ENCODE data around the gene CDKN2B-AS1.
A peak's percentile ranks its signal among the peaks of the same experiment; 100 is the strongest.

Gene CDKN2B-AS1

GRCh38 chr9:22033012-22033630 lies 38.5 kb downstream of the CDKN2B-AS1 start:
- Histone ChIP-seq H3K27ac (ENCODE audit: low read length) (no peak overlapping the region), H3K4me1 (ENCODE audit: control insufficient read depth, insufficient read depth, low read length) (no peaks in the 10 kb centered on the region), H3K9me3 (ENCODE audit: control insufficient read depth, insufficient read depth, low read length) (no peaks in the 10 kb centered on the region), H3K27me3 (ENCODE audit: control insufficient read depth, insufficient read depth, low read length) (no peaks in the 10 kb centered on the region), H3K4me3 (ENCODE audit: low read length) (no peak overlapping the region), H3K36me3 (ENCODE audit: control insufficient read depth, insufficient read depth, low read length) (no peaks in the 10 kb centered on the region)
- WGBS (ENCODE audit: insufficient coverage, insufficient read length), result no CpG with 5 or more reads among the region's 8 CpGs
- DNase-seq (ENCODE audit: low read depth, low spot score), result no peak

DNA sequence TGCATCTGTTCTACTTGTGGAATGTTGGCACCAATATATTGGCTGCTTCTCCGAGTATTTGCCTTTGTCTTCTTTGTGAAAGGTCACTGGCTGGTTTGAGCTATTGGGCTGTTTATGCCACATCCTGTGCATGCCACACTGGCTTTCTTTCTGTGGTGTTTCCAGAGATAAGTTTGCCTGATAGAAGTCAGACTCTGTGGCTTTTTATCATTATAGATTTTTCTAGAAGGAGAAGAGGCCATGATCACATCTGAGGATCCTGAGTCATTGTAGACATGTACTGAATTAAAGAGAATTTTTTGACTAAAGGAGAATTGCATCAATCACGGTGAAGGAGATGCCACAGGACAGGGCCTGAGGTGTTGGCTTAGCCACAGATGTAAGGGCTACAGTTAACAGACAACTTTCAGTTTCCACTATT lies 41.0 kb downstream of the CDKN2B-AS1 start:
- H3K9me3 ChIP-seq (ENCODE audit: control insufficient read depth, insufficient read depth, low read length), result no peaks in the 10 kb centered on the region
- no peaks in the 10 kb centered on the region for H3K4me1 ChIP-seq (ENCODE audit: control insufficient read depth, insufficient read depth, low read length)
- WGBS (ENCODE audit: insufficient coverage, insufficient read length), result no CpG with 5 or more reads among the region's 2 CpGs
- no peak overlapping the region for H3K4me3 ChIP-seq (ENCODE audit: low read length)
- H3K27ac ChIP-seq (ENCODE audit: low read length), result no peak overlapping the region
- H3K36me3 ChIP-seq (ENCODE audit: control insufficient read depth, insufficient read depth, low read length), result no peaks in the 10 kb centered on the region
- no peak for DNase-seq (ENCODE audit: low read depth, low spot score)
- no peaks in the 10 kb centered on the region for H3K27me3 ChIP-seq (ENCODE audit: control insufficient read depth, insufficient read depth, low read length)

DNA sequence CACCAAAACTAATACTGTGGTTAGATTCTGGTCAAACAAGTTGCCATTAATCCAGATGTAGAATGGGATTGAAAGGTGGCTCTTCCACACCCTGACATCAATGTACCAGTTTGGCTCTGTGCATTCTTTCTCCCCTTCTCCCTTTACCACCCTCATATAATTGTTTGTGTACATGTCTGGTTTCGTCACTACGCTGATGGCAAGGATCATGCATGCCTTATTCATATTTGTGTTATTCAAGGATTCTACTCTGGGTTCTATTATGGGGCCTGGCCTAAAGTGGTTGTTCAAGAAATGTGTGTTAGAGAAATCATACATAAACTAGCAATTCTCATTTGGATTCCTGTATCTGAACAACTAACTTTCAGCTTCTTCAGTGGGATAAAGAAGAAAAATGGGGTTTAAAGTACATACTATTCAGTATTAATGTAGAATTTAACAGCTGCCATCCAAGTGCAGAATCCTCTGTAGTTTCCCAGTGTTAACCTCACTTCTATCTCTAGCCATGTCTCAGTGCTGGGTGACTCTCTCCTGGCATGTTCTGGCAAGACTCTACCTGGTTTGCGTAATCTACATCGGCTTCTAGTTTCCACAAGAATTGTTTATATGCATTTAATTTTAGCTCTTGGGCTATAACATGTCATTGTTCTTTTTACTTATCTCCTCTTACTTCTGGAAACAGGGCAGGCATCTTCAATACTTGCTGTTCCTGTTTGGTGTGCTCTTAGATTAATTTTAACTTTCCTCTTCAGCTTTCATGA lies 42.5 kb downstream of the CDKN2B-AS1 start:
- WGBS (ENCODE audit: insufficient coverage, insufficient read length), result no CpG with 5 or more reads among the region's 4 CpGs
- Histone ChIP-seq H3K27ac (ENCODE audit: low read length) (no peak overlapping the region), H3K9me3 (ENCODE audit: control insufficient read depth, insufficient read depth, low read length) (no peaks in the 10 kb centered on the region), H3K36me3 (ENCODE audit: control insufficient read depth, insufficient read depth, low read length) (no peaks in the 10 kb centered on the region), H3K27me3 (ENCODE audit: control insufficient read depth, insufficient read depth, low read length) (no peaks in the 10 kb centered on the region), H3K4me3 (ENCODE audit: low read length) (no peak overlapping the region), H3K4me1 (ENCODE audit: control insufficient read depth, insufficient read depth, low read length) (no peaks in the 10 kb centered on the region)
- no peak for DNase-seq (ENCODE audit: low read depth, low spot score)

DNA sequence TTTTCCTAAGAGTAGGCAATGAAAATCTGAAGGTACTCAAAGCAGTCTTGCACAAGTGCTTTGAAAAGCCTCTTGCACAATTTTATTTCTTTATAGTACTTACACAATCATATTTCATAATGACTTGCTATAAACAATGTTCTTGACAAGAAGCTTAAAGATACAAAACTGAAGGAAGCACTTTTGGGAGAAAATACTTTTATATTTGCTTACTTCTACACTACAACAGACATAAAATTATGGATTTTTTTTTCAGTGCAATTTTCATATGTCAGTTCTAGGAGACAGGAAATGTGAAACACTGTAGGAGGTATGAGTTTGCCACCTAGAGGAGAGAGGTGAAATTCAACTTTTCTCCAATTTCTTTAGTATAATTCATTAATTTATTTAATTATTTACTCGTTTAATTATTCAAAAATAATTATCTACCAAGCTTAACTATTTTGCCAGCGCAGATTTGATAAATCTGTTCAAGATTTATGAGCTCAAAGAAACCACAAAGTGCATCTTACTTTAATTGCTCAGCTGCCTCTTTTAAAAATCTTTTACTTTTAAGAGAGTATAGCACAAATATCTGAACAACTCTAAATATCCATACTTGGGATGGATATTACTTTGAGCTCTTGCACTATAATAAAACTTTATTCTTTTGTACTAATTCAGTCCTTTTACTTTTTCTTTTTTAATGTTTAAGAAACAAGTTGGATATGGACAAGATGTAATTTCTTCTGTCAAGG lies 43.5 kb downstream of the CDKN2B-AS1 start:
- DNase-seq (ENCODE audit: low read depth, low spot score), result no peak
- no peak overlapping the region for H3K4me3 ChIP-seq (ENCODE audit: low read length)
- no peak overlapping the region for H3K27ac ChIP-seq (ENCODE audit: low read length)
- H3K36me3 ChIP-seq (ENCODE audit: control insufficient read depth, insufficient read depth, low read length), result no peaks in the 10 kb centered on the region
- no peaks in the 10 kb centered on the region for H3K4me1 ChIP-seq (ENCODE audit: control insufficient read depth, insufficient read depth, low read length)
- WGBS (ENCODE audit: insufficient coverage, insufficient read length), result no CpG with 5 or more reads among the region's 2 CpGs
- no peaks in the 10 kb centered on the region for H3K27me3 ChIP-seq (ENCODE audit: control insufficient read depth, insufficient read depth, low read length)
- H3K9me3 ChIP-seq (ENCODE audit: control insufficient read depth, insufficient read depth, low read length), result no peaks in the 10 kb centered on the region

DNA sequence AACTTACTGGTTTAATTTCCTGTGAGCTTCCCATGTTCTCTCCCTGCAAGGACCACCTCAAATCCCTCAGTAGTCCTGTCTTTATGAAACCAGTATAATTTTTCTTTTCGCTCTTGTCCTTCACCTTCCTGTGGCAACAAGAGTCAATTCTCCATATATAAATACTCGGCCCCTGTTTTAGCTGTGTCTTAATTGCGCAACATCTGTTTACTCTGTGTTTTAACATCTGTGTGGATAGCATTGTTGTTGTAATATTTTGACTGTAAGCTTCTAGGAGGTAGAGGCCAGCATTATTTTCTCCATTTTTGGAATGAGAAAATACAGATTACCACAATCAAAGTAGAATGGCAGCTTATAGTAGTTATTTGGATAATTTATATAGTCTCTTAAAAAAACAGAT lies 44.7 kb downstream of the CDKN2B-AS1 start:
- Histone ChIP-seq H3K4me3 (ENCODE audit: low read length) (no peak overlapping the region), H3K27ac (ENCODE audit: low read length) (no peak overlapping the region), H3K4me1 (ENCODE audit: control insufficient read depth, insufficient read depth, low read length) (no peaks in the 10 kb centered on the region), H3K9me3 (ENCODE audit: control insufficient read depth, insufficient read depth, low read length) (no peaks in the 10 kb centered on the region), H3K27me3 (ENCODE audit: control insufficient read depth, insufficient read depth, low read length) (no peaks in the 10 kb centered on the region), H3K36me3 (ENCODE audit: control insufficient read depth, insufficient read depth, low read length) (no peaks in the 10 kb centered on the region)
- no CpG with 5 or more reads among the region's 3 CpGs for WGBS (ENCODE audit: insufficient coverage, insufficient read length)
- DNase-seq (ENCODE audit: low read depth, low spot score), result no peak

- Histone ChIP-seq H3K4me3 (ENCODE audit: low read length) (no peak overlapping the region), H3K4me1 (ENCODE audit: control insufficient read depth, insufficient read depth, low read length) (no peaks in the 10 kb centered on the region), H3K27ac (ENCODE audit: low read length) (no peak overlapping the region), H3K9me3 (ENCODE audit: control insufficient read depth, insufficient read depth, low read length) (no peaks in the 10 kb centered on the region), H3K36me3 (ENCODE audit: control insufficient read depth, insufficient read depth, low read length) (no peaks in the 10 kb centered on the region), H3K27me3 (ENCODE audit: control insufficient read depth, insufficient read depth, low read length) (no peaks in the 10 kb centered on the region)
- DNase-seq (ENCODE audit: low read depth, low spot score), result no peak
- no CpG with 5 or more reads among the region's 1 CpG for WGBS (ENCODE audit: insufficient coverage, insufficient read length)
These were observed 46.2 kb downstream of the CDKN2B-AS1 start for GRCh38 chr9:22040760-22041159.

DNA sequence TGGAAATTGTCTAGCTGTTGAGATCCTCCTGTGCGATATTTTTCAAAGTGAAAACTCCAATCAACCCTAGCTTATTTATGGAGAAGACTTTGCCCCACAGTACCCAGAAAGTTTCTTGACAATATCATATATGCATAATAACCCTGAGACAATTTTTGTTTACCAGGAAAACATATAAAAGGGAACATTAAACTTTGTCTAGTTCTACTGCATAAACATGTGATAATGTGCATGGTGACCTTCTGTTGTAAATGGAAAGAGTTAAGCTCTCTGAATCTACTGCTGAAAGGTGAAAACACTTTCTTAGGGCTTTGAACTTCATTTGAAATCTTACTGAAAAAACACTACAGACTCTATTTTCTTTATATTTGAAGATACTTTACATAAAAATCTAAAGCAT lies 46.8 kb downstream of the CDKN2B-AS1 start:
- no peak for DNase-seq (ENCODE audit: low read depth, low spot score)

DNA sequence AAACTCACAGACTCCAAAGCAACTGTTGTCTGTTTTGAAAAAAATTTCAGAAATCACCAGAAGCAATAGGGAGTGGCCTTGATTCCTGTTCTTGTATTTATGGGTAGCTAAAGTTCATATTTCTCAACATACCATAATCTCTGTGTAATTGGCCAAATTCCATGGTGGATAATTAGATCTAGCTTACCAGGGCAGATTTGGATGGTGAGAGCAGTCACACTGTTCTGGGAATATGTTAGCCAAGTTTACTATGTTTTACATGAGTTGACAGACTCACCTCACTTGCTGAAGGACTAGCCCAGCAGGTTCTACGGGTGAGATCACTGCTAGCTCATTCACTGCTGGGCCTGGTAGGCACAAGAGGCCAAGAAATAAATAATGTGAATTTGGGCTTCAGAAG lies 47.2 kb downstream of the CDKN2B-AS1 start:
- no peak overlapping the region for H3K27ac ChIP-seq (ENCODE audit: low read length)
- H3K36me3 ChIP-seq (ENCODE audit: control insufficient read depth, insufficient read depth, low read length), result no peaks in the 10 kb centered on the region
- no peaks in the 10 kb centered on the region for H3K9me3 ChIP-seq (ENCODE audit: control insufficient read depth, insufficient read depth, low read length)
- H3K27me3 ChIP-seq (ENCODE audit: control insufficient read depth, insufficient read depth, low read length), result no peaks in the 10 kb centered on the region
- no peaks in the 10 kb centered on the region for H3K4me1 ChIP-seq (ENCODE audit: control insufficient read depth, insufficient read depth, low read length)
- peak; percentile 18 for DNase-seq (ENCODE audit: low read depth, low spot score)
- WGBS (ENCODE audit: insufficient coverage, insufficient read length), result no CpG with 5 or more reads among the region's 1 CpG
- H3K4me3 ChIP-seq (ENCODE audit: low read length), result no peak overlapping the region

More for the DNA sequence above, 46.8 kb downstream of the CDKN2B-AS1 start:
- Histone ChIP-seq H3K27ac (ENCODE audit: low read length) (no peak overlapping the region), H3K9me3 (ENCODE audit: control insufficient read depth, insufficient read depth, low read length) (no peaks in the 10 kb centered on the region), H3K4me1 (ENCODE audit: control insufficient read depth, insufficient read depth, low read length) (no peaks in the 10 kb centered on the region), H3K36me3 (ENCODE audit: control insufficient read depth, insufficient read depth, low read length) (no peaks in the 10 kb centered on the region), H3K27me3 (ENCODE audit: control insufficient read depth, insufficient read depth, low read length) (no peaks in the 10 kb centered on the region), H3K4me3 (ENCODE audit: low read length) (no peak overlapping the region)
- no CpG with 5 or more reads among the region's 1 CpG for WGBS (ENCODE audit: insufficient coverage, insufficient read length)

DNA sequence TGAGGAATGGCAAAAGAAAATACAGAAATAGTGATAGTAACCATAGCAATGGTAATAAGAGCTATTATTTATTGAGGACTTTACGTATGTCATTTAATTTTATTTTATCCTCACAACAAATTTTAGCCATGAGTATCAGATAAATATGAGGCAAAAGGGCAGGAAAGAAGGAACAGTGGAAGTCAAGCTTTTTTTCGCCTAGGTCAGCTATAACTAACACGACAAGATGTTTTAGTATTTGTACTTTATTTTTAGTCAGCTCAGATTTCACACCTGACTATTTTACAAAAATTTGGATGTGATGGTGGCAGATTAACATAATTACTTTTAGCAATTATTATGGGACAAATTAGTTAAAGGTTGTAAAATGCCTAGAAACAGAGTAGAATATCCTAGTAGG lies 49.3 kb downstream of the CDKN2B-AS1 start:
- H3K4me1 ChIP-seq (ENCODE audit: control insufficient read depth, insufficient read depth, low read length), result no peaks in the 10 kb centered on the region

DNA sequence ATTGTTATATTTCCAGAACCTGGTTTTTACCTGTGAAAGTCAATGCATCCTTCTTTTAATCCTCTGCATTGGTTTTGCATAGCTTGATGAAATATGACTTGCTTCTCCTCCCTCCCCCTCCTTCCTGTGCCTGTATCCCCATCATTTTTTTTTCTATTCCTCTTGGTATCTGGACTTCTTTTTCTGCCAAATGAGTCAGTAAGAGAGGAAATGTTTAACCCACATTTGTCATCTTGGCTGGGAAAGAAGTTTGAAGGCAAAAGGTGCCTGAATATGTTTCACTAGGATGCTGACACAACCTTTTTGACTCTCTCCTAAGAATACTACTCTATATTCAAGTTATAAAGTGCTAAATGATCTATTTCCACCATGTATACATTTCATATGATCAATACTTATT lies 50.0 kb downstream of the CDKN2B-AS1 start:
- Histone ChIP-seq H3K36me3 (ENCODE audit: control insufficient read depth, insufficient read depth, low read length) (no peaks in the 10 kb centered on the region), H3K27me3 (ENCODE audit: control insufficient read depth, insufficient read depth, low read length) (no peaks in the 10 kb centered on the region), H3K4me1 (ENCODE audit: control insufficient read depth, insufficient read depth, low read length) (no peaks in the 10 kb centered on the region), H3K27ac (ENCODE audit: low read length) (no peak overlapping the region), H3K4me3 (ENCODE audit: low read length) (no peak overlapping the region), H3K9me3 (ENCODE audit: control insufficient read depth, insufficient read depth, low read length) (no peaks in the 10 kb centered on the region)
- no peak for DNase-seq (ENCODE audit: low read depth, low spot score)

More for the DNA sequence above, 49.3 kb downstream of the CDKN2B-AS1 start:
- no CpG with 5 or more reads among the region's 3 CpGs for WGBS (ENCODE audit: insufficient coverage, insufficient read length)
- no peaks in the 10 kb centered on the region for H3K9me3 ChIP-seq (ENCODE audit: control insufficient read depth, insufficient read depth, low read length)
- no peaks in the 10 kb centered on the region for H3K27me3 ChIP-seq (ENCODE audit: control insufficient read depth, insufficient read depth, low read length)
- H3K36me3 ChIP-seq (ENCODE audit: control insufficient read depth, insufficient read depth, low read length), result no peaks in the 10 kb centered on the region
- no peak overlapping the region for H3K4me3 ChIP-seq (ENCODE audit: low read length)
- DNase-seq (ENCODE audit: low read depth, low spot score), result no peak
- no peak overlapping the region for H3K27ac ChIP-seq (ENCODE audit: low read length)

Measured in iPS DF 6.9 (cell line).